Neural crest cell (in vitro differentiated cells): ENCODE measurements around the gene FAM83F. TPM values are rescaled to one million over a fixed set of nuclear protein-coding genes. Genes with fewer than 3 reads are reported as not detected.

Experiments used
- DNase-seq: peaks from one replicate; pipeline ENCODE4 v3.0.0; 2021; ENCODE audit warnings: low read depth, mixed read lengths, low spot score
- H3K27ac Mint-ChIP-seq: one replicate; pipeline ENCODE4 v1.8.0; 2021; ENCODE audit warnings: mild to moderate bottlenecking, mixed read lengths; ENCODE audit not compliant: unreplicated experiment
- H3K27me3 Mint-ChIP-seq: 2 replicates; pipeline ENCODE4 v1.8.0; 2021; ENCODE audit warnings: low read depth, mild to moderate bottlenecking, mixed read lengths
- H3K36me3 Mint-ChIP-seq: 2 replicates; pipeline ENCODE4 v1.8.0; 2021; ENCODE audit warnings: low read depth, mild to moderate bottlenecking, mixed read lengths
- H3K4me1 Mint-ChIP-seq: 2 replicates; pipeline ENCODE4 v1.8.0; 2021; ENCODE audit warnings: mixed read lengths
- H3K4me3 Mint-ChIP-seq: one replicate; pipeline ENCODE4 v1.8.0; 2021; ENCODE audit warnings: mild to moderate bottlenecking, mixed read lengths
- H3K9me3 Mint-ChIP-seq: 2 replicates; pipeline ENCODE4 v1.8.0; 2021; ENCODE audit warnings: mixed read lengths
- total RNA-seq: library from RNA; stranded (reverse); gene quantifications from 2 replicates; pipeline ENCODE4 v1.2.1, GENCODE V29; 2021
- TF ChIP-seq, protein P1 (sequence below): fragments of 200-600 bp; sonication (generic); conservative IDR thresholded peaks from 2 replicates; pipeline ENCODE4 v1.5.0; 2021; ENCODE audit warnings: antibody characterized with exemption, mild to moderate bottlenecking

The FAM83F gene
- total RNA-seq, 1 donor from 2014 or later: 3.1 TPM

DNA sequence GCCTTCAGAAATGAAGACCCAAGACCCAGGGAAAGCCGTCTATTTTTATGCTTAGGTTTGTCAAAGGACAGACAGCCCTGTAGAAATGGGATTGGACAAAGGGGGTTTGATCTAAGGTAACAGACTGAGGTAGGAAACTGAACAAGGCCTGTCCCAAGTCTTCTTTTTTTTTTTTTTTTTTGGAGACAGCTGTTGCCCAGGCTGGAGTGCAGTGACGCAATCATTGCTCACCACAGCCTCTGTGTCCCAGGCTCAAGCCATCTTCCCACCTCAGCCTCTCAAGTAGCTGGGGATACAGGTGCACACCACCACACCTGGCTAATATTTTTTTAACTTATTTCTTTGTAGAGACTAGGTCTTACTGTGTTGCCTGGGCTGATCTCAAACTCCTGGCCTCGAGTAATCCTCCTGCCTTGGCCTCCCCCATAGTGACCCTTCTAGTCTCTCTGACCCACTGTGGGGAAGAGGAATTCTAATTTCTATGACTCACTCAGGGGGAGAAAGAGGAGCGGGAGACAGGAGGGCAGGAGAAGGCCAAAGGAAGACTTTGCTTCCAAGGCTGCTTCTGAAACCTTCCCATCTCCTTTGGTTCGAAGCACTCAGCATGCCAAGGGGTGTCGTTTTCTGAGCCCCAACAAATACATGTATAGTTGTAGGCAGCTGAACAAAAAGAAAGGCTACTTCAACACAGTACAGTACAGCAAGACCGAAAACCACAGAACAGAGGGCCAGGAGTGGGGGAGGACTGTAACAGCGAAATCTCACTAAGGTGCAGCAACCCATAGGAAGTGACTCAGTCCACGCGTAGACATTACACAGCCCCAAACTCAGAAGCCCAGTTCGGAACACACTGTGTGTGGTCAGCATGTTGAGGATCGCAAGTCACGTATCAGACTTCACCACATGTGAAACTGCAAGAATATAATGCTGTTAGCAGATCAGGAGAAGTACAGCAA, 33.7 kb upstream of the FAM83F start:
- TF ChIP-seq, protein P1, sequence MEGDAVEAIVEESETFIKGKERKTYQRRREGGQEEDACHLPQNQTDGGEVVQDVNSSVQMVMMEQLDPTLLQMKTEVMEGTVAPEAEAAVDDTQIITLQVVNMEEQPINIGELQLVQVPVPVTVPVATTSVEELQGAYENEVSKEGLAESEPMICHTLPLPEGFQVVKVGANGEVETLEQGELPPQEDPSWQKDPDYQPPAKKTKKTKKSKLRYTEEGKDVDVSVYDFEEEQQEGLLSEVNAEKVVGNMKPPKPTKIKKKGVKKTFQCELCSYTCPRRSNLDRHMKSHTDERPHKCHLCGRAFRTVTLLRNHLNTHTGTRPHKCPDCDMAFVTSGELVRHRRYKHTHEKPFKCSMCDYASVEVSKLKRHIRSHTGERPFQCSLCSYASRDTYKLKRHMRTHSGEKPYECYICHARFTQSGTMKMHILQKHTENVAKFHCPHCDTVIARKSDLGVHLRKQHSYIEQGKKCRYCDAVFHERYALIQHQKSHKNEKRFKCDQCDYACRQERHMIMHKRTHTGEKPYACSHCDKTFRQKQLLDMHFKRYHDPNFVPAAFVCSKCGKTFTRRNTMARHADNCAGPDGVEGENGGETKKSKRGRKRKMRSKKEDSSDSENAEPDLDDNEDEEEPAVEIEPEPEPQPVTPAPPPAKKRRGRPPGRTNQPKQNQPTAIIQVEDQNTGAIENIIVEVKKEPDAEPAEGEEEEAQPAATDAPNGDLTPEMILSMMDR: no peak
- DNase-seq: no peak
- H3K4me1 Mint-ChIP-seq: peaks cover 13% of the 10 kb centered on the region
- H3K27ac Mint-ChIP-seq: no peak overlapping the region
- H3K4me3 Mint-ChIP-seq: no peak overlapping the region
- H3K36me3 Mint-ChIP-seq: no peaks in the 10 kb centered on the region
- H3K27me3 Mint-ChIP-seq: peaks cover 12% of the 10 kb centered on the region
- no peaks in the 10 kb centered on the region for H3K9me3 Mint-ChIP-seq

DNA sequence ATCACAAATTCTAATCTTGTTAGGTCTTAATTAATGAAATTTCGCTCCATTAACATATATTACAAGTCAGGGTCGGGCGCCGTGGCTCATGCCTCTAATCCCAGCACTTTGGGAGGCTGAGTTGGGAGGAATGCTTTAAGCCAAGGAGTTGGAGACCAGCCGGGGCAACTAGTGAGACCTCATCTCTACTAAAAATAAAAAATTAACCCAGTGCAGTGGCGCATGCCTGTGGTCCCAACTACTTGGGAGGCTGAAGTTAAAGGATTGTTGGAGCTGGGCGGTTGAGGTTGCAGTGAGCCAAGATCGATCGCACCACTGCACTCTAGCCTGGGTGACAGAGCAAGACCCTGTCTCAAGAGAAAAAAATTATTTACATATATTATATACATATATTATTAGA, 32.7 kb upstream of the FAM83F start:
- Mint-ChIP-seq H3K27ac (no peak overlapping the region), H3K4me3 (no peak overlapping the region), H3K36me3 (no peaks in the 10 kb centered on the region), H3K27me3 (peaks cover 12% of the 10 kb centered on the region), H3K9me3 (no peaks in the 10 kb centered on the region), H3K4me1 (peaks cover 13% of the 10 kb centered on the region)
- no peak for DNase-seq
- TF ChIP-seq, protein P1: no peak

DNA sequence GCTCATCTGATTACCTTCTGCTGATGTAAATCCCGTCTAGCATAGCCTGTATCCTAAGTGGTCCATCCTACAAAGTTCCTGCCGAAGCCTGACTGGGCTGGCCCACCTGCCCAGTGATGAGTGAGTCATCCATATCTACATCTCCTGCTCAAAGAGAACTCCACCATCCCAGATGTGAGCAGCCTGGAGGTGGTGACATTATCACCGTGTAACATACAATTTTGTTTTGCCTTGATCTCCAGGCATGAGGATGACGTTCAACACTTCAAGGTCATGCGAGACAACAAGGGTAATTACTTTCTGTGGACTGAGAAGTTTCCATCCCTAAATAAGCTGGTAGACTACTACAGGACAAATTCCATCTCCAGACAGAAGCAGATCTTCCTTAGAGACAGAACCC, 29.0 kb upstream of the FAM83F start:
- Mint-ChIP-seq H3K9me3 (no peaks in the 10 kb centered on the region), H3K4me3 (no peak overlapping the region), H3K4me1 (peaks cover 20% of the 10 kb centered on the region), H3K36me3 (no peaks in the 10 kb centered on the region), H3K27me3 (peaks cover 6% of the 10 kb centered on the region), H3K27ac (no peak overlapping the region)
- TF ChIP-seq, protein P1: no peak
- no peak for DNase-seq

DNA sequence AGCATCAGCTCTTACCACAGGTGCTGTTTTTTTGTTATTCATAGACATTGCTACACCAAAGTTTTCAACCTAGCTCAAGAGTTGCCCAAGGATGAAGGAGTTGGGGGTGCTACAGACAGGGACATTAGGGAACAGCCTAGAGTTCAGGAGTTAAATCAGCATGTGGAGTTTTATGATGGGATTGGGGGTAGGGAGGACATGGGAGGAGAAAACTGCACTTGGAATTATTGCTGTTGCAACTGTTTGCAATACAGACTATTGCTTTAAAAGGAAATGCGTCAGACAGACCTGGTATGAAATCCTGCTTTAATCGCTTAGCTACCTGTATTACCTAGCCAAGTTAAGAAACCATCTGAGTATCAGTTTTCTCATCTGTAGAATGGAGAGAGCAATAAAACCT, 28.3 kb upstream of the FAM83F start:
- Mint-ChIP-seq H3K27ac (no peak overlapping the region), H3K4me1 (peaks cover 20% of the 10 kb centered on the region), H3K4me3 (no peak overlapping the region), H3K36me3 (no peaks in the 10 kb centered on the region), H3K27me3 (peaks cover 6% of the 10 kb centered on the region), H3K9me3 (no peaks in the 10 kb centered on the region)
- TF ChIP-seq, protein P1: no peak
- DNase-seq: no peak

DNA sequence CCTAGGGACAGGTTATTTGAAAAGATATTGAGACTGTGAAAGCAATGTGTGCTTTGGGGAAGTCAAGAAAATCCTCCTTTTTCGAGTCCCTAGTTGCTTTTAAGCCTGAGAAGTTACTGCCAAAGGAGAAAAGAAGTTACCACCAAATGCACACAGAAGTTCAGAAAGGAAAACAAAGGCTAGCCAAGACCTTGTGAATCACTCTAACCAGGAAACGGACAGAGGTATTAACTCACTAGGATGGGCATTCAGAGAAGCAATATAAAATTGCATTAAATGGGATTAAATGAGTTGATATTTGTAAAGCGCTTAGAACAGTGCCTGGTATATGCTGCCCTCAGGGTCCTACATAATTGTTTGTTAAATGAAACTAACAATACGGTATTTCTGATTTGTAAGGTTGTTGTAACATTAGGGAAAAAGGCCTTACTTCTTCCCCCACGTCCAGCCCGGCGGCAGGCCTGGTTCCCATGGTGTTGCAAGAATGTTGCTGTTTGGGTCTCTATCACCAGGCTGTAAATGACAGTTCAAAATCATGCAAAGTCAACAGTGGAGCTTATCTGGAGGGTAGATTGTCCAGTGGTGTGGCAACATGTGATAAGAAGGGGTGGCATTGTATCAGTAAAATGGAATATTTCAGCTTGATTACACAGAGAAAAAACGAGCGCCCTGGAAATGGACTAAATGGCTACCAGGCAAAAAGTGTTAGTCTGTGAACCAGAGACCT, 27.5 kb upstream of the FAM83F start:
- DNase-seq: no peak
- Mint-ChIP-seq H3K27ac (no peak overlapping the region), H3K27me3 (peaks cover 6% of the 10 kb centered on the region), H3K4me3 (no peak overlapping the region), H3K9me3 (no peaks in the 10 kb centered on the region), H3K4me1 (peaks cover 24% of the 10 kb centered on the region), H3K36me3 (no peaks in the 10 kb centered on the region)
- TF ChIP-seq, protein P1: no peak
